ENCODE data around the gene CTDSP2.
"Not testable (repeated sequence)": the region's sequence is repeated elsewhere in the genome, so short reads cannot be mapped to it uniquely, and the experiment has no call there.

CTDSP2 gene

GRCh38 chr12:57846577-57847319 is at the start of gene CTDSP2:
Gene CTDSP2 (minus strand): TSS chr12:57846729. CDS start chr12:57846435, 294 bp downstream.
- FAIRE-seq: no peak

- no peak for FAIRE-seq
Measured at GRCh38 chr12:57896115-57896433, 49.5 kb upstream of the CTDSP2 start.

GRCh38 chr12:57895389-57896114 is 49.0 kb upstream of the CTDSP2 start:
- FAIRE-seq: no peak

- no peak for FAIRE-seq
Measured at GRCh38 chr12:57894399-57895292, 48.1 kb upstream of the CTDSP2 start.

GRCh38 chr12:57893431-57894353 is 47.2 kb upstream of the CTDSP2 start:
- no peak for FAIRE-seq

- no peak for FAIRE-seq
Measured at GRCh38 chr12:57892232-57892972, 45.9 kb upstream of the CTDSP2 start.

- no peak for FAIRE-seq
Measured at GRCh38 chr12:57891542-57892228, 45.2 kb upstream of the CTDSP2 start.

GRCh38 chr12:57890191-57891115 is 43.9 kb upstream of the CTDSP2 start:
- no peak for FAIRE-seq

- no peak for FAIRE-seq
Measured at GRCh38 chr12:57889500-57889989, 43.0 kb upstream of the CTDSP2 start.

- FAIRE-seq: no peak
Measured at GRCh38 chr12:57888409-57889157, 42.1 kb upstream of the CTDSP2 start.

GRCh38 chr12:57887631-57888408 is 41.3 kb upstream of the CTDSP2 start:
- FAIRE-seq: no peak

GRCh38 chr12:57886964-57887363 is 40.4 kb upstream of the CTDSP2 start:
- not testable (repeated sequence) for FAIRE-seq

GRCh38 chr12:57886542-57886941 is 40.0 kb upstream of the CTDSP2 start:
- no peak for FAIRE-seq

- no peak for FAIRE-seq
Measured at GRCh38 chr12:57885207-57885606, 38.7 kb upstream of the CTDSP2 start.

- no peak for FAIRE-seq
Measured at GRCh38 chr12:57883700-57884099, 37.2 kb upstream of the CTDSP2 start.

- FAIRE-seq: no peak
Measured at GRCh38 chr12:57883057-57883456, 36.5 kb upstream of the CTDSP2 start.

GRCh38 chr12:57882575-57882974 is 36.0 kb upstream of the CTDSP2 start:
- FAIRE-seq: no peak

- no peak for FAIRE-seq
Measured at GRCh38 chr12:57881475-57881874, 34.9 kb upstream of the CTDSP2 start.
